Stimulated activated CD8-positive, alpha-beta memory T cell treated with anti-CD3 and anti-CD28 coated beads, Interleukin-4, amount 100 ng/mL, for 48 hours (primary cell): ENCODE results near the gene HOXB7.

Experiments
- DNase-seq: peaks from one replicate; pipeline ENCODE4 v3.0.0-alpha.2; 2020

HOXB7 gene

GRCh38 chr17:48564188-48565021 lies 46.4 kb downstream of the HOXB7 start:
- no peak for DNase-seq

GRCh38 chr17:48563867-48564187 lies 47.0 kb downstream of the HOXB7 start:
- DNase-seq: no peak

DNA sequence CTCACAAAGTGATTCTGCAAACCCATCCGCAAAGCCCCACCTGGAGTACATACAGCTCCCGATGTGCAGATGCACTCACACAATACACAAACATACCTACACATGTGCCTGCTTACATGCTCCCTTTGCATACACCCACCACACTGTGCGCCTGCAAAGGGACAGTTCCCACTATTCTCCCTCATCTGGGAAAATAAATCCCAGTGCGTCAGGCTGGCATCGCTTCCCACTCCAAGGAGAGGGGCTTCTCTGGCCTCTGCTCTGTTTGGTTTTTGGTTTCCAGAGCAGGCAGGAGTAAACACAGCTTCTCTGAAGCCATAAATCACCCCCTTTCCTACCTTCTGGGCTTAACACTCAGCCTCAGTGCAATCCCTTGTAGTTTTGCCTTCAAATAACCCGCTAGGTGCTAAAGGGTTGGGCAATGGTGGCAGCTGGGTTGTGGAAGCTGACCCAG lies 47.4 kb downstream of the HOXB7 start:
- DNase-seq: no peak

GRCh38 chr17:48562934-48563333 lies 47.9 kb downstream of the HOXB7 start:
- no peak for DNase-seq

DNA sequence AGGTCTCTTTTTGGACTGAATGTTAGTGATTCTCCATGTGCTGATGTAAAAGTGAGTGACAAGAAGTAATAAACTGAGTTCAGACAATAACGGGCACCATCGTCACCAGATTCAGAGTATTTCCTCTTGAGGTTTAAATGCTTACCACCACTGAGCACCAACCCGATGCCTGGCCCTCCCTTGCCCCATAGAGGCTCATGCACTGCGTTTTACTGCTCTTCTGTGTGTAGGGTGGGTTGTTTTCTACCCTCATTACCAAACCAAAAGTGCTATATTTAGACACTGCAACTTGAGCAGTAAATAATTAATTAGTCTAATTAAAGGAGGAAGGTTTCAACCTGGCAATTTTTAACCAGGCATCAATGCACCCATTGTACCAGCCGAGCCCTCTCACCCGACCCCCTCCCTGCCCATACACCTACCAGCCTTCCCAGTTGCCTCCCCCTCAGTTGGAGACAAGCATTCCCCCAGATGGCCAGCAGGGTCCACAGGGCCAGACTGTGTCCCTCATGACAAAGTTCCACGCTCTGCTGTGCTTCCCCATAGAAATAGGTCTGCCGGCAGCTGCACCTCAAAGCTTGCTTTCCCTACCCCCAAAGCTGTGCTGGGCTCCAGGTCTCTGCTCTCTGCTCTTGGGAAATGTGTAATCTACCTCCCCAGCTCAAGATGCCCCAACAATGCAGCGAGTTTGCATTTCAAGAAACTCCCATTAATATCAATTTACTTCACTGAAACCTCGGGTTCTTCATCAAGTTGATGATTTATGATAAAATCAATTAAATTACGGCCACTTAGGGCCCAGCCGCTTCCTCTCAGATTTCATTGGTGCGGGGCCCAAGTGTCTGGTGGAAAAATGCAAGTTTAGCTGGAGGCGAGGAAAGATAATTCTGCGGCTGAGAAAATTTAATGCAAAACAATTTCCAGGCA lies 48.7 kb downstream of the HOXB7 start:
- no peak for DNase-seq

DNA sequence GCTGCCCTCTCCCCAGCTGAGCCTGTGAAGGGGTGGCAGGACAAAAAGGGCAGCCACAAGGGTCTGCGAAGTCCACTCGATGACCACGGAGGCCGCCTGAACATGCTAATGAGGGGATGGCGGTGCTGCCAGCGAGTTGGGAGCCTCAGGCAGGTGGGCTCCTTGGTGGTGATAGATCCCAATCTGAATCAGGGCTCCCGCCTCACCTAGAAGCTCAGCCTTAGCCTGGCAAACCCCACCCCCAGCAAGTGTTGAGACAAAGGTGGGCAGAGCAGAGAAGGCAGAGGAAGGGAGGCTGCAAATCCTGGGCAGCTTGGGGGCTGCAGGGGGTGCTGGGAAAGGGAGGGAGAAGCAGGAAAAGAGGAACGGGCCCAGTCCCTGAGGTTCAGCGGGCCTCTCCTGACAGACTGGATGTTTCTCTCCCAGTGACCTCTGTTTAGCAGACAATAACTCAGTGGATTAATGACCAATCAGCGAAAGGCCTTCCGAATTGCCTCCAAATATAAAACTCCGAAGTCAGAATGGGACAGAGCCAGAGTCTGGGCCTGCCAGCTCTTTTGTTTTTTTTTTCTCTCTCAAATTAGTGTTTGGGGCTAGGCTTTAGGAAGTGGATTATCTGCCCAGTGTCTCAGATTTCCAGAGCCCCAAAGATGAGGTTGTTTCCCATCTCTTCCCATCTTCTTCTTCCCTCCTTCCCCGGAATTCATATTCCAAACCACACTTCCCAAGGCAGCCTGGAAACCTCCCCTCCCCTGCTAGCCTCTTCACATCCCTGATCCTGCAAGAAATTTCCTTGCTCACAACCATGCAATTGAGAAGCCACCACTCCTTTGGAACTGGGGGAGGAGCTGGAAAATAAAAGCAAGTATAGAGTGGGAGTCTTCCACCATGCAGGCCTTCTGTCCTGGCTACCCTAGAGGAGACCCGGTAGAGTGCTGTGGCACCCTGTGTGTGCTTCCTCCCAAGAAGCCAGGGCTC lies 50.7 kb downstream of the HOXB7 start:
- no peak for DNase-seq

DNA sequence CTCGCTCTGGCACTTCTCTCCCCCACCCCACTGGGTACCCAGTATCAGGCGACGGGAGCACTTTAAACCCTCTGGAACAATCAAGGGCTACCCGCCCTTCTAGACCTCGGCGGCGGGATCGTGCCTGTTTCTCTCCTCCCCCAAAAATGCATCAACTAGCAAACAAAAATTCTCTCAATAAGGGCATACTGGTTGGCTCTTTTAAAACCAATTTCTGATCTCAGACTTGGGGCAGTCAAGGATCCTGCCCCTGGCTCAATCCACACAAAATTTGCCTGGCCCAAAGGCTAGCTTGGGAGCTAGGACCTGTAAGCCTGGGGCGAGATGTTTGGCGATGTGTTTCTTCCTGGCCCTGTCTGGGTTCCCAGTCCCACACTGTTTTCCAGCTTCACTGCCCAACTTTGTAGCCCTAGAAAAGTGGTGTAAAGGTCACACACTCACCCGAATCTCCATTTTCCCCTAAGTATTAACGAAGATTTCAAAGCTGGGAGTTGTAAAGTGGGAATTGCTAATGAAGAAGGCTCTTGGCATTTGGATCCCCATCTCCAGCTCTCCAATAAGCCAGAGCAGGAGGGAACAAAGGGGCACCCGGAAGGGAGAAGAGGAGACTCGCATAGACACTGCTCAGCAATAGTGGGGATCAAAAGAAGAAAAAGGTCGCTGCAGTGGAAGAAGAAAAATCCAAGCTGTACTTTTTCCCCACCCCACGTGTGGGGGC lies 51.5 kb downstream of the HOXB7 start:
- no peak for DNase-seq

DNA sequence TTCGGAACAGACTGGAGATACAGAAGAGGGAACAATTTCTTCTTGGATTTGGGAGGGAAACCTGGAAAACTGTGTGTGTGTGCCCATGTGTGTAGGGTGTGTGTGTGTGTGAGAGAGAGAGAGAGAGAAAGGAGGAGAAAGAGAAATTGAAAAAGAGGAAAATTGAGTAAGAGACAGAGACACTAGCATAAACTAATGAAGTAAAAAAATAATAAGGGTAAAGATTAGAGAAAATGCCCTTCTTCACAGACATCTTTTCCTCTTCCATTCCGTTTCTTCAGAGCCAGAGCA lies 52.0 kb downstream of the HOXB7 start:
- DNase-seq: no peak

DNA sequence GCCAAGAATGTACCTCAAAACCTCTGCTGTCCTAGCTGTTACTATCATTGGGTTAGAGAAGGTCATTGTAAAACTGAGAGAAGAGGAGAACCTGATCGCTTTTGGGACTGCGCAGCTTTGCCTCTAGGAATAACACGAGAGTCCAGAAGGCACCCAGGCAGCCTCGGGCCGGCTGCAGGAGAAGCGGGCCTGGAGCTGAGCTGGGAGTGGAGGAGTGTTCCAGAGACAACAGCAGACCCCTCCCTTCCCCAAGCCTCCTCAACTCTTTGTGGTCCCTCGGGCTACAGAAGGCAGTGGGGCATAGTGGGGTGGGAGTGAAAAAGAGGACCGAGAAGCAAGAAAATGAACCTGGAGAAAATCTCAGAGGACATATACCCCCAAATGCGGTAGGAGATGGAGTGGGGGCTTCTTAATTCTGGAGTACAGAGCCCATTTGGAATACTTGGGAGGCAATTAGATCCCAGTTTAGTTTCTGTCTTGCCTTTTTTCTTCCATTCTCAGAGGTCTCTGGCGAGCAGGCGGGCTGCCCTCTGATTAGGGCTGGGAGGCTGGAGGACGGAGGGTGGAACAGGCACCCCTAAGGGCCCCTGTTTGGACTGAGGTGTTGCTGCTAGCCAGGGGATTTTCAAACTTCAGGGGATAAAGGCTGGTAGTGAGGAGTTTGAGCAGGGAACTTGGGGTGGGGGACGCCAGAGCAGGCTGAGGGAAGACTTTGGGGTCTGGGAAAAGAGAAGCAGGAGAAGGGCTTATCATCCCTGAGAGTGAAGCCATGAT lies 52.6 kb downstream of the HOXB7 start:
- DNase-seq: no peak
